ENCODE data around the gene RAI1.

- TF ChIP-seq CTCF (IDR thresholded peaks at IDR 0.05) (no peak), POLR2A (IDR thresholded peaks at IDR 0.05) (no peak)
Observed at GRCh38 chr17:17831208-17832031, 150.2 kb downstream of the RAI1 start.

Measured in esophagus squamous epithelium (tissue), 4 donors.